B cell (primary cell): Measurements from ENCODE around the gene ROM1.

Experiments
- EZH2 ChIP-seq: IDR thresholded peaks from 2 replicates; pipeline ENCODE4 v1.6.1; 2012; ENCODE audit warnings: borderline replicate concordance, low read depth, mild to moderate bottlenecking, moderate library complexity, low read length; ENCODE audit not compliant: insufficient read depth, poor library complexity, severe bottlenecking
- TF ChIP-seq, protein P1 (sequence below): fragments of 200-600 bp; IDR thresholded peaks from one replicate; pipeline ENCODE4 v1.8.0; 2022; ENCODE audit warnings: antibody characterized with exemption, mild to moderate bottlenecking

DNA sequence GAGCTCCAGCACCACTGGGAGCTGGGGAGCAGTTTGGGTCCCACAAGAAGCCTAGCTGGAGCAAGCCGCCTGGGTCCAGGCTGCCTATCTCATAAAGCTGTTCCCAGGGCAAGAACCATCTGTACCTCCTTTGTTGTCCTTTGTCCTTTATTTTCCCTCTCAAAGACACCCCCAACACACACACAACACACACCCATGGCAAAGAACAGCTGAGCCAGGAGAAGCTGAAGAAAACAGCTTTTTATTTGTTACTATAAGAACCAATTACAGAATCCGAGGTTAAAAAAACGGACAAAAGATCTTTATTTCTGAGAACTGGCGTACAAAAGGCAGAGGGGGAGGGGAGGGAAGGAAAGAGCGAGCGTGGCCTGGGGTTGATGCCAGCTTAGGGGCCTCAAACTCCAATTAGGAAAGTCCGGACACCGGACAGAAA, 20.1 kb upstream of the ROM1 start:
- TF ChIP-seq, protein P1, sequence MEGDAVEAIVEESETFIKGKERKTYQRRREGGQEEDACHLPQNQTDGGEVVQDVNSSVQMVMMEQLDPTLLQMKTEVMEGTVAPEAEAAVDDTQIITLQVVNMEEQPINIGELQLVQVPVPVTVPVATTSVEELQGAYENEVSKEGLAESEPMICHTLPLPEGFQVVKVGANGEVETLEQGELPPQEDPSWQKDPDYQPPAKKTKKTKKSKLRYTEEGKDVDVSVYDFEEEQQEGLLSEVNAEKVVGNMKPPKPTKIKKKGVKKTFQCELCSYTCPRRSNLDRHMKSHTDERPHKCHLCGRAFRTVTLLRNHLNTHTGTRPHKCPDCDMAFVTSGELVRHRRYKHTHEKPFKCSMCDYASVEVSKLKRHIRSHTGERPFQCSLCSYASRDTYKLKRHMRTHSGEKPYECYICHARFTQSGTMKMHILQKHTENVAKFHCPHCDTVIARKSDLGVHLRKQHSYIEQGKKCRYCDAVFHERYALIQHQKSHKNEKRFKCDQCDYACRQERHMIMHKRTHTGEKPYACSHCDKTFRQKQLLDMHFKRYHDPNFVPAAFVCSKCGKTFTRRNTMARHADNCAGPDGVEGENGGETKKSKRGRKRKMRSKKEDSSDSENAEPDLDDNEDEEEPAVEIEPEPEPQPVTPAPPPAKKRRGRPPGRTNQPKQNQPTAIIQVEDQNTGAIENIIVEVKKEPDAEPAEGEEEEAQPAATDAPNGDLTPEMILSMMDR, result no peak
- TF ChIP-seq EZH2, result no peak
